HG02981 (cell line): ENCODE measurements around the gene APEH.

Experiments
- ATAC-seq: cut with Tn5 transposase; IDR thresholded peaks from one replicate; pipeline ENCODE4 v1.9.1; 2021; ENCODE audit warnings: mild to moderate bottlenecking, moderate library complexity; ENCODE audit not compliant: unreplicated experiment

APEH gene

DNA sequence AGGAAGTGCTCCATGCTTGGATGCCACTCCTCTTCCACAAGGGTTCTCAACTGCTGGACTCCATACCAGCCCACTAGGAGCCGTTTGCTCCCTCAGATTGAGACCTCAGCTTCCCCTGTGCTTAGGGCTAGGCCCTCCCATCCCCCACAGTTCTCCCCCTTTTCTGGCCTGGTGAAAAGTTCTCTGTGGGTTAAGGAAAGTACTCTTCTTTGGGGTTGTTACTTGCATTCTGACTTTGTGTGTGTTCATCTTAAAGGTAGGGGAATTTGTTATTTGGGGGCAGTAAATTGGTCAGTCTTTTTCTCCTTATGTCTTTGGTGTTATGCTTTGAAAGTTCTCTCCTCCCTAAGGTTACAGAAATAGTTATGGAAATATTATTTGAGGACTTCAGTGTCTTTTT is 24.0 kb upstream of the APEH start:
- ATAC-seq: no peak

DNA sequence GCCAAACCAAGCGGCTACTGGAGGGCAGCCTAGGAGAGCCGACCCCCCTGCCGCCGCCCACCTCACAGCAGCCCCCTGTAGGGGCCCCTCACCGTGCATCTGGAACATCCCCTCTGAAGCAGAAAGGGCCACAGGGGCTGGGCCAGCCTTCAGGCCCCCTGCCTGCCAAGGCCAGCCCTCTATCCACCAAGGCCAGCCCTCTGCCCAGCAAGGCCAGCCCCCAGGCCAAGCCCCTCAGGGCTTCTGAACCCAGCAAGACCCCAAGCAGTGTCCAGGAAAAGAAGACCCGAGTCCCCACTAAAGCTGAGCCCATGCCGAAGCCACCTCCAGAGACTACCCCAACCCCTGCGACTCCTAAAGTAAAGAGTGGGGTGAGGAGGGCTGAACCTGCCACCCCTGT is 23.5 kb upstream of the APEH start:
- no peak for ATAC-seq

DNA sequence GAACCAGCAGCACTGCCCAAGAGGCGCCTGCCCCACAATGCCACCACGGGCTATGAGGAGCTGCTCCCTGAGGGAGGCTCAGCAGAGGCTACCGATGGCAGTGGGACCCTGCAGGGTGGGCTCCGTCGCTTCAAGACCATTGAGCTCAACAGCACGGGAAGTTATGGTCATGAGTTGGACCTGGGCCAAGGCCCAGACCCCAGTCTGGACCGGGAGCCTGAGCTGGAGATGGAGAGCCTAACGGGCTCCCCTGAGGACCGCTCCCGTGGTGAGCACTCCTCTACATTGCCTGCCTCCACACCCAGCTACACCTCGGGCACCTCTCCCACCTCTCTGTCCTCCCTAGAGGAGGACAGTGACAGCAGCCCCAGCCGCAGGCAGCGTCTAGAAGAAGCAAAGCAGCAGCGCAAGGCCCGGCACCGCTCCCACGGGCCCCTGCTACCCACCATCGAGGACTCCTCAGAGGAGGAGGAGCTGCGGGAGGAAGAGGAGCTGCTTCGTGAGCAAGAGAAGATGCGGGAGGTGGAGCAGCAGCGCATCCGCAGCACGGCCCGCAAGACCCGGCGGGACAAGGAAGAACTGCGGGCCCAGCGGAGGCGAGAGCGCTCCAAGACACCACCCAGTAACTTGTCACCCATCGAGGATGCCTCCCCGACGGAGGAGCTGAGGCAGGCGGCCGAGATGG is 21.8 kb upstream of the APEH start:
- ATAC-seq: no peak

DNA sequence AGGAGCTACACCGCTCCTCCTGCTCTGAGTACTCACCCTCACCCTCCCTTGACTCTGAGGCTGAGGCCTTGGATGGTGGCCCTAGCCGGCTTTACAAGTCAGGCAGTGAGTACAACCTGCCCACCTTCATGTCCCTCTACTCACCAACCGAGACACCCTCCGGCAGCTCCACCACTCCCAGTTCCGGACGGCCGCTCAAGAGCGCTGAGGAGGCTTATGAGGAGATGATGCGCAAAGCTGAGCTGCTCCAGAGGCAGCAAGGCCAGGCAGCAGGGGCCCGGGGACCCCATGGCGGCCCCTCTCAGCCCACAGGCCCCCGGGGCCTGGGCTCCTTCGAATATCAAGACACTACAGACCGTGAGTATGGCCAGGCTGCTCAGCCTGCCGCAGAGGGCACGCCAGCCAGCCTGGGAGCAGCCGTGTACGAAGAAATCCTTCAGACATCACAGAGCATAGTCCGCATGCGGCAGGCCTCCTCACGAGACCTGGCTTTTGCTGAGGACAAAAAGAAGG is 21.2 kb upstream of the APEH start:
- ATAC-seq: no peak

DNA sequence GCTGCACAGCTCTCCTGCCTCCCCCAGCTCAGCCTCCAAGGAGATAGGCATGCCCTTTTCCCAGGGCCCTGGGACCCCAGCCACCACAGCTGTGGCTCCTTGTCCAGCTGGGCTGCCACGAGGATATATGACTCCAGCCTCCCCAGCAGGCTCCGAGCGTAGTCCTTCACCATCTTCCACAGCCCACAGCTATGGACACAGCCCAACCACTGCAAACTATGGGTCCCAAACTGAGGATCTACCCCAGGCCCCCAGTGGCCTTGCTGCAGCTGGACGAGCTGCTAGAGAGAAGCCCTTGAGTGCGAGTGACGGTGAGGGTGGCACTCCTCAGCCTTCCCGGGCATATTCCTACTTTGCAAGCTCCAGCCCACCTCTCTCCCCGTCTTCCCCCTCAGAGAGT is 20.5 kb upstream of the APEH start:
- no peak for ATAC-seq

DNA sequence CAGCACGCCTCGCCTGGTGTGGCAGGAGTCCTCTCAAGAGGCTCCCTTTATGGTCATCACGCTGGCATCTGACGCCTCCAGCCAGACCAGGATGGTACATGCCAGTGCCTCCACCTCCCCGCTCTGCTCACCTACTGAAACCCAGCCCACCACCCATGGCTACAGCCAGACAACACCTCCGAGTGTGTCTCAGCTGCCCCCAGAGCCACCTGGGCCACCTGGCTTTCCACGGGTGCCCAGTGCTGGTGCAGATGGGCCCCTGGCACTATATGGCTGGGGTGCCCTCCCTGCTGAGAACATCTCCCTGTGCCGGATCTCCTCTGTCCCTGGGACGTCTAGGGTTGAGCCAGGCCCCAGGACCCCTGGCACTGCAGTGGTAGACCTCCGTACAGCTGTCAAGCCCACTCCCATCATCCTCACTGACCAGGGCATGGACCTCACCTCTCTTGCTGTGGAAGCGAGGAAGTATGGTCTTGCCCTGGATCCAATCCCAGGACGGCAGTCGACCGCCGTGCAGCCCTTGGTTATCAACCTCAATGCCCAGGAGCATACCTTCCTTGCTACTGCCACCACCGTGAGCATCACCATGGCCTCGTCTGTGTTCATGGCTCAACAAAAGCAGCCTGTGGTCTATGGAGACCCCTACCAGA is 19.9 kb upstream of the APEH start:
- ATAC-seq: no peak

DNA sequence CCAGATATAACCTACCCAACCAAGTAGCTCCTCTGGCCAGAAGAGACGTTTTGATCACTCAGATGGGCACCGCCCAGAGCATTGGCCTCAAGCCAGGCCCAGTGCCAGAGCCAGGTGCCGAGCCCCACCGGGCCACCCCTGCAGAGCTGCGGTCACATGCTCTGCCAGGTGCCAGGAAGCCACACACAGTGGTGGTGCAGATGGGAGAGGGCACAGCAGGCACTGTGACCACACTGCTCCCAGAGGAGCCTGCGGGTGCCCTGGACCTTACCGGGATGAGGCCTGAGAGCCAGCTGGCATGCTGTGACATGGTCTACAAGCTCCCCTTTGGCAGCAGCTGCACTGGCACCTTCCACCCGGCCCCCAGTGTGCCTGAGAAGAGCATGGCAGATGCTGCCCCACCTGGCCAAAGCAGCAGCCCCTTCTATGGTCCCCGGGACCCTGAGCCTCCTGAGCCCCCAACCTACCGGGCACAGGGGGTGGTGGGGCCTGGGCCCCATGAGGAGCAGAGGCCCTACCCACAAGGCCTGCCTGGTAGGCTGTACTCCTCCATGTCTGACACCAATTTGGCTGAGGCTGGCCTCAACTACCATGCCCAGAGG is 19.1 kb upstream of the APEH start:
- no peak for ATAC-seq

DNA sequence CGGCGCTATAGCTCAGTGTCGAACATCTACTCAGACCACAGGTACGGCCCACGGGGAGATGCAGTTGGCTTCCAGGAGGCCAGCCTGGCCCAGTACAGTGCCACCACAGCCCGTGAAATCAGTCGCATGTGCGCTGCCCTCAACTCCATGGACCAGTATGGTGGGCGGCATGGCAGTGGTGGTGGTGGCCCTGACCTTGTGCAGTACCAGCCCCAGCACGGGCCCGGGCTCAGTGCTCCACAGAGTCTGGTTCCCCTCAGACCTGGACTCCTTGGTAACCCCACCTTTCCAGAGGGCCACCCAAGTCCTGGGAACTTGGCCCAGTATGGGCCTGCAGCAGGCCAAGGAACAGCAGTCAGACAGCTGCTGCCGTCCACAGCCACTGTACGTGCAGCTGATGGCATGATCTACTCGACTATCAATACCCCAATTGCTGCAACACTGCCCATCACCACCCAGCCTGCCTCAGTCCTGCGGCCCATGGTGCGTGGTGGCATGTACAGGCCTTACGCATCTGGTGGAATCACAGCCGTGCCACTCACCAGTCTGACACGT is 18.3 kb upstream of the APEH start:
- ATAC-seq: no peak

DNA sequence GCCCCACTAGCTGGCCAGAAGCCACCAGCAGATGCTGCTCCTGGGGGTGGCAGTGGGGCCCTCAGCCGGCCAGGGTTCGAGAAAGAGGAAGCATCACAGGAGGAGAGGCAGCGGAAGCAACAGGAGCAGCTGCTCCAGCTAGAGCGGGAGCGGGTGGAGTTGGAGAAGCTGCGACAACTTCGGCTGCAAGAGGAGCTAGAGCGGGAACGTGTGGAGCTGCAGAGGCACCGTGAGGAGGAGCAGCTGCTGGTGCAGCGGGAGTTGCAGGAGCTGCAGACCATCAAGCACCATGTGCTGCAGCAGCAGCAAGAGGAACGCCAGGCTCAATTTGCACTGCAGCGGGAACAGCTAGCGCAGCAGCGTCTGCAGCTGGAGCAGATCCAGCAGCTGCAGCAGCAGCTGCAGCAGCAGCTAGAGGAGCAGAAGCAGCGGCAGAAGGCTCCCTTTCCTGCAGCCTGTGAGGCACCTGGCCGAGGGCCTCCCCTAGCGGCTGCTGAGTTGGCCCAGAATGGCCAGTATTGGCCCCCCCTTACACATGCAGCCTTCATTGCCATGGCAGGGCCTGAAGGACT is 17.5 kb upstream of the APEH start:
- ATAC-seq: no peak

DNA sequence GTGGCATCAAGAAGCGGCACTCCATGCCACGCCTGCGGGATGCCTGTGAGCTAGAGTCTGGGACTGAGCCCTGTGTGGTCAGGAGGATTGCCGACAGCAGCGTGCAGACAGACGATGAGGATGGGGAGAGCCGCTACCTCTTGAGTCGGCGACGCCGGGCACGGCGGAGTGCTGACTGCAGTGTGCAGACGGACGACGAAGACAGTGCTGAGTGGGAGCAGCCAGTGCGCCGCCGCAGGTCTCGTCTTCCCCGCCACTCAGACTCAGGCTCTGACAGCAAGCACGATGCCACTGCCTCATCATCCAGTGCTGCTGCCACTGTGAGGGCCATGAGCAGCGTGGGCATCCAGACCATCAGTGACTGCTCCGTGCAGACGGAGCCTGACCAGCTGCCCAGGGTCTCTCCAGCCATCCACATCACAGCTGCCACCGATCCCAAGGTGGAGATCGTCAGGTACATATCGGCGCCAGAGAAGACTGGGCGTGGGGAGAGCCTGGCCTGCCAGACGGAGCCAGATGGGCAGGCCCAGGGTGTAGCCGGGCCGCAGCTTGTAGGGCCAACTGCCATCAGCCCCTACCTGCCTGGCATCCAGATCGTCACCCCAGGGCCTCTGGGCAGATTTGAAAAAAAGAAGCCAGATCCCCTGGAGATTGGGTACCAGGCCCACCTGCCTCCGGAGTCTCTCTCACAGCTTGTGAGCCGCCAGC is 16.8 kb upstream of the APEH start:
- ATAC-seq: no peak

DNA sequence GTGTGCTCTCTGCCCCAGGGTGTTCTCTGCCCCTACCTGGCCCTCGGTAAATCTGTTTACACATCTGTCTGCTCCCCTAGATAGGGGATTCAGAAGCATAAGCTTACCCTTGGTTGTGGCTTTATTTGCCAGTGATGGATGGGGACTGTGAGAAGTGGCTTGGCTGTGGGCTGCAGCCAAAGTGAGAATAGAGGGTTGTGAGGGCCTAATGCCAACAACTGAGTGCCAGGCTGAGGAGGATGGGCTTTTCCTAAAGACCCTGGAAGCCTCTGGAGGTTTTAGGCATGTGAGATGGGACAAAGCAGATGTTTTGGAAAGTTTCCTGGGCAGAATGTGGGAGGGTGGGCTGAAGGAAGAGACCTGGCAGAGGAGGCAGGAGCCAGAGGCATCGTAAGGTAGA is 15.4 kb upstream of the APEH start:
- ATAC-seq: no peak

DNA sequence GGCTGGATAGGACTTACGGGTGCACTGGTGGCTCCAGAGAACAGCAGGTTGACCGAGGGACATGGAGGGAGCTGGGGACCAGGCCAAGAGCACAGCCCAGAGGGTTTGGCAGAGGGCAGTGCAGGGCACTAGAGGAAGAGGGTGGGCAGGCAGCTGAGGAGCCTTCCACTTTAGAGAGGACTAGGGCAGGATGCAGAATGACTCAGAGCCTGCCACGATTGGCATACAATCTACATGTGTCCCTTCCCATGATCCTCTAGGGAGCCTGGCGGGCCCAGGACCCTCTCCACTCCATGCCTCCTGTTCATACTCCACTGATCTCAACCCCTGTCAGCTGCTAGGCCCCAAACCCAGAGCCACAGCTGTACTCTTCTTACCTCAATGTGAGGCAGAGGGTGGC is 14.4 kb upstream of the APEH start:
- ATAC-seq: no peak

DNA sequence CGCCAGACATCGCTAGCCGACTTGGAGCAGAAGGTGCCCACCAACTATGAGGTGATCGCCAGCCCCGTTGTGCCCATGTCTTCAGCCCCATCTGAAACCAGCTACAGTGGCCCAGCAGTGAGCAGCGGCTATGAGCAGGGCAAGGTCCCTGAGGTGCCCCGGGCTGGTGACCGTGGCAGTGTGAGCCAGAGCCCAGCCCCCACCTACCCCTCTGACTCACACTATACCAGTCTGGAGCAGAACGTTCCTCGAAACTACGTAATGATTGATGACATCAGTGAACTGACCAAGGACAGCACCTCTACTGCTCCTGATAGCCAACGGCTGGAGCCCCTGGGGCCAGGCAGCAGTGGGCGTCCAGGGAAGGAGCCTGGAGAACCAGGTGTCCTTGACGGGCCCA is 12.9 kb upstream of the APEH start:
- no peak for ATAC-seq

DNA sequence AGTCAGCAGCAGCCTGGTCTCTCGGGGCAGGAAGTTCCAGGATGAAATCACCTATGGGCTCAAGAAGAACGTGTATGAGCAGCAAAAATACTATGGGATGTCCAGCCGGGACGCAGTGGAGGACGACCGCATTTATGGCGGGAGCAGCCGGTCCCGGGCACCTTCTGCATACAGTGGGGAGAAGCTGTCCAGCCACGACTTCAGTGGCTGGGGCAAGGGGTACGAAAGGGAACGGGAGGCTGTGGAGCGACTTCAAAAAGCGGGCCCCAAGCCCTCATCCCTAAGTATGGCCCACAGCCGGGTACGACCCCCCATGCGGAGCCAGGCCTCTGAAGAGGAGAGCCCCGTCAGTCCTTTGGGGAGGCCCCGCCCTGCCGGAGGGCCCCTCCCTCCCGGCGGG is 12.1 kb upstream of the APEH start:
- ATAC-seq: no peak

DNA sequence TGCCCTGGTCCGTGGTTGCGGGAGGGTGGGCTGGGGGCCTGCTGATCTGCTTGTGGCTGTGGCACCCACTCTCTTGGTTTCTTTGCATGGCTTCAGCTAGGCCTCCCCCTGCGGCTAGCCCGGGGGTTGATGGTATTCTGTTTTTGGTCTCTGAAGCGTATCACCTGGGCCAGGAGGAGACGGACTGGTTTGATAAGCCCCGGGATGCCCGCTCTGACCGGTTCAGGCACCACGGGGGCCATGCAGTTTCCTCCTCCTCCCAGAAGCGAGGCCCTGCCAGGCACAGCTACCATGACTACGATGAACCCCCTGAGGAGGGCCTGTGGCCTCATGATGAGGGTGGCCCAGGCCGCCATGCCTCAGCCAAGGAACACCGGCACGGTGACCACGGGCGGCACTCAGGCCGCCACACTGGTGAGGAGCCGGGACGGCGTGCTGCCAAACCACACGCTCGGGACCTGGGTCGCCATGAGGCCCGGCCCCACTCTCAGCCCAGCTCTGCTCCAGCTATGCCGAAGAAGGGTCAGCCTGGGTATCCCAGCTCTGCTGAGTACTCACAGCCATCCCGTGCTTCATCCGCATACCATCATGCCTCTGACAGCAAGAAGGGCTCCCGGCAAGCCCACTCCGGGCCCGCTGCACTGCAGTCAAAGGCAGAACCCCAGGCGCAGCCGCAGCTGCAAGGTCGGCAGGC is 11.3 kb upstream of the APEH start:
- ATAC-seq: no peak

DNA sequence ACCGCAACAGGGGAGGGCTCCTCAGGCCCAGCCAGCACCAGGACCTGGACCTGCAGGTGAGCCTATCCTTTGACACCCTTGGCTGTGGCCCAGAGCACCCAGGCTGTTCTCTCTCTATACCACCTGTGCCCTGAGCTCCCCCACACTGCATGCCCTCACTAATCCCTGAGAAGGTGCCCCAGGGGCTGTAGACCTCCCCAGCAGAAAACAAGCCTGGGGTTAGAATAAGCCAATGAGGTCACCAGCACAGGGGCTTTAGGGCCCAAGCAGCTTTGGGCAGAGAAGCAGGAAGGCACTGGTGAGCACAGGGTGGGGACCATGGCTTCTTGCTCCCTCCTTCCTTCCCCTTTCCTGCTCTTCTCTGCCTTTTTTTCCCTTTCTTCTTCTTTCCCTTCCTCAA is 10.3 kb upstream of the APEH start:
- ATAC-seq: no peak

DNA sequence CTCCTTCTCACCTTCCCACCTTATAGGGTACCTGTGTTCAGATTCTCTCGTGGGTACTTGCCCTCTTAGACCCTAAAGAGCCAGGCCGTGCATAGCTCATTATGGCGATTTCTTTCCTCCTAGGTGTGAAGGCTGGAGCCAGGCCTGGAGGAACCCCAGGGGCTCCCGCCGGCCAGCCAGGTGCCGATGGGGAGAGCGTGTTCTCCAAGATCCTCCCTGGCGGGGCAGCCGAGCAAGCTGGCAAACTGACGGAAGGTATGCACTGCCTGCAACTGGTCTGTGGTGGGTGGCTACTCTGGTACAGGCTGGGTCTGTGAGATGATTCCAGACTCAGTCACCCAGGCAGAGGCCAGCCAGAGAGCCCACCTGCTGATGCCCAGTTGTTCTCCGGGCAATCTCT is 9.9 kb upstream of the APEH start:
- no peak for ATAC-seq

DNA sequence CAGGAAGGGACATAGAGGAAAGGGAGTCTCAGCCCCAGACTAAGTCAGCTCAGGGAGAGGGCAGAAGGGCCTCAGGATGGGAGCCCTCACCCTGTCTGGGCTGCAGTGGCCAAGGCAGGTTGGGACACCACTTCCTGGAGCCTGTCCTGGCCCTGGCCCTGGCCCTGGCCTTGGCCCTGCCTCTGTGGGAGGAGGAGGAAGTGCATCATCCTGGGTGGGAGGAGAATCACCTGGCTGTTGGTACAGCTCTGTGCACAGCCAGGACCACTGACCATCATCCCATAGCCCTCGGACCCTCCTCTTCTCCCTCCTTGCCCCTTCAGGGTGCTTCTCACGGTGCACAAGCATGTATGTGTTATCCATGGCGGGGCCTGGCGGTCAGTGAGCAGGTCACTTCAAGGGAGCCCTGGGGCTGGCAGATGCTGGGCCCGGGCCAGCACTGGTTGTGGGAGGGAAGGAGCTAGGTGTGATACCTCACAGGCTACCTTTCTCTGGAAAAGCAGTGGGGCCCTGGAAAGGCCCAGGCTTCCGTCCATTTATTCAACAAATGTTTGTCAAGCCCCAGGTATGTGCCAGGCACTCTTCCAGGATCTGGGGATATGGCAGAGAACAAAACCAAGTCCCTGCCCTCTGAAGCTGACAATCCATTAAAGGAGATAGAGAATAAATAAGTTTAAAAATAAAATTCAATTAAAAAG is 8.2 kb upstream of the APEH start:
- no peak for ATAC-seq

DNA sequence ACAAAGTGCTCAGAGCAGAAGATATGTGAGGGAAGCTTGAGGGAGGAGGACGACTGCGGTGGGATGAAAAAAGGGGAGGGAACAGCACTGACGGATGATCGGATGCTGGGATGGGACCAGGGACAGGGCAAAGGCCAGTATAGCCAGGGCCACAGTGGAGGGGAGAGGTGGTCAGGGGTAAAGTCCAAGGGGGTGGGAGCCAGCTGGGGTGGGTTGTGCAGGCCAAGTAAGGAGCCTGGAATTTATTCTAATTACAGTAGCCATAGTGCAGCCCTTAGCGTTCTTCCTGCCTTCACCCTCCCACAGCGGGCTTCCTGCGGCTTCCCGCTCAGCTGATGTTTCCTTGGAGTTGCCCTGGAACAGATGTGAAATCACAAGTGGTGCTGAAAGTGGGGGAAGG is 7.6 kb upstream of the APEH start:
- no peak for ATAC-seq
